HEK293 (cell line): ENCODE measurements around the gene CREBRF.

ENCODE experiments used
- CTCF ChIA-PET: fragments of 350-600 bp; formaldehyde crosslinking; extraction: SDS; loops from one replicate; lab custom pipeline; 2021; ENCODE audit warnings: antibody characterized with exemption; lab: Yijun Ruan, JAX
- POLR2A ChIA-PET: fragments of 300-600 bp; formaldehyde crosslinking; extraction: SDS; loops from one replicate; lab custom pipeline; 2020; ENCODE audit warnings: antibody characterized with exemption, inconsistent platforms; lab: Yijun Ruan, JAX
- H3K27ac ChIP-seq: fragments of 200-500 bp; sonication (Bioruptor generic); 2 replicates; pipeline ENCODE4 v1.5.1; 2014; ENCODE audit warnings: low read depth, low read length, control low read depth, inconsistent platforms; ENCODE audit errors: extremely low read depth
- H3K36me3 ChIP-seq, 2 experiments: fragments of 200-500 bp in 1 of 2; sonication (Bioruptor generic) in 1 of 2; 1 replicate in 1 of 2; 2 replicates in 1 of 2; pipeline ENCODE4 v1.5.1; 2014 to 2017; ENCODE audit warnings: inconsistent platforms in 2 of 2, low read length in 2 of 2; ENCODE audit not compliant: control insufficient read depth in 2 of 2, insufficient read depth in 1 of 2
- H3K4me1 ChIP-seq: fragments of 200-500 bp; sonication (Bioruptor generic); 2 replicates; pipeline ENCODE4 v1.5.1; 2014; ENCODE audit warnings: mild to moderate bottlenecking, low read length, inconsistent platforms; ENCODE audit not compliant: control insufficient read depth, insufficient read depth
- H3K4me3 ChIP-seq: 2 replicates; pipeline ENCODE4 v1.5.1; 2011; ENCODE audit warnings: low read depth, mild to moderate bottlenecking, control low read depth, low read length, moderate library complexity
- H3K9me3 ChIP-seq: fragments of 200-500 bp; sonication (Bioruptor generic); 2 replicates; pipeline ENCODE4 v1.5.1; 2014; ENCODE audit warnings: low read depth, low read length, inconsistent platforms; ENCODE audit not compliant: control insufficient read depth, insufficient read depth
- HOXD13 ChIP-seq: sonication (generic); formaldehyde crosslinking; IDR thresholded peaks from 2 replicates; pipeline ENCODE4 v1.8.0; 2022; ENCODE audit warnings: missing genetic modification reagents, borderline replicate concordance
- KLF1 ChIP-seq: fragments of 450-650 bp; formaldehyde crosslinking; IDR thresholded peaks from 2 replicates; pipeline ENCODE4 v1.5.1; 2016; ENCODE audit warnings: missing biosample characterization, missing genetic modification characterization
- MZF1 ChIP-seq: fragments of 450-650 bp; formaldehyde crosslinking; IDR thresholded peaks from 2 replicates; pipeline ENCODE4 v1.5.1; 2017; ENCODE audit warnings: missing biosample characterization, missing genetic modification characterization, borderline replicate concordance
- SCRT1 ChIP-seq: fragments of 450-650 bp; formaldehyde crosslinking; IDR thresholded peaks from 2 replicates; pipeline ENCODE4 v1.5.1; 2016; ENCODE audit warnings: missing biosample characterization, missing genetic modification characterization, borderline replicate concordance
- SCRT2 ChIP-seq: fragments of 450-650 bp; formaldehyde crosslinking; IDR thresholded peaks from 2 replicates; pipeline ENCODE4 v1.5.1; 2016; ENCODE audit warnings: missing biosample characterization, missing genetic modification characterization
- ZFP41 ChIP-seq: fragments of 450-650 bp; formaldehyde crosslinking; IDR thresholded peaks from 2 replicates; pipeline ENCODE4 v1.5.1; 2016; ENCODE audit warnings: missing biosample characterization, missing genetic modification characterization, borderline replicate concordance
- ZNF174 ChIP-seq: fragments of 450-650 bp; formaldehyde crosslinking; IDR thresholded peaks from 2 replicates; pipeline ENCODE4 v1.5.0; 2017; ENCODE audit warnings: missing biosample characterization, mild to moderate bottlenecking, missing genetic modification characterization
- ZNF223 ChIP-seq: fragments of 450-650 bp; formaldehyde crosslinking; IDR thresholded peaks from 2 replicates; pipeline ENCODE4 v1.5.1; 2016; ENCODE audit warnings: missing biosample characterization, missing genetic modification characterization
- ZNF23 ChIP-seq: fragments of 450-650 bp; formaldehyde crosslinking; IDR thresholded peaks from 2 replicates; pipeline ENCODE4 v1.5.1; 2016; ENCODE audit warnings: missing biosample characterization, missing genetic modification characterization, borderline replicate concordance
- ZNF404 ChIP-seq: fragments of 450-650 bp; formaldehyde crosslinking; IDR thresholded peaks from 2 replicates; pipeline ENCODE4 v1.5.1; 2017; ENCODE audit warnings: missing biosample characterization, missing genetic modification characterization
- ZNF596 ChIP-seq: fragments of 450-650 bp; IDR thresholded peaks from 2 replicates; pipeline ENCODE4 v1.5.0; 2018; ENCODE audit warnings: missing biosample characterization, mild to moderate bottlenecking, missing genetic modification characterization, moderate library complexity
- ZNF610 ChIP-seq: fragments of 450-650 bp; formaldehyde crosslinking; IDR thresholded peaks from 2 replicates; pipeline ENCODE4 v1.5.1; 2016; ENCODE audit warnings: missing biosample characterization, missing genetic modification characterization, borderline replicate concordance
- ZNF747 ChIP-seq: fragments of 450-650 bp; formaldehyde crosslinking; IDR thresholded peaks from 2 replicates; pipeline ENCODE4 v1.5.1; 2016; ENCODE audit warnings: missing biosample characterization, missing genetic modification characterization
- ZNF768 ChIP-seq: fragments of 450-650 bp; formaldehyde crosslinking; IDR thresholded peaks from 2 replicates; pipeline ENCODE4 v1.5.1; 2018; ENCODE audit warnings: missing biosample characterization, mild to moderate bottlenecking, missing genetic modification characterization
- ZNF777 ChIP-seq: fragments of 450-650 bp; formaldehyde crosslinking; IDR thresholded peaks from 2 replicates; pipeline ENCODE4 v1.5.1; 2017; ENCODE audit warnings: missing biosample characterization, missing genetic modification characterization, borderline replicate concordance
- TF ChIP-seq, protein P1 (sequence below): fragments of 450-650 bp; formaldehyde crosslinking; IDR thresholded peaks from 2 replicates; pipeline ENCODE4 v1.5.1; 2016; ENCODE audit warnings: missing biosample characterization, missing genetic modification characterization, borderline replicate concordance
- TF ChIP-seq, protein P2 (sequence below): fragments of 450-650 bp; formaldehyde crosslinking; IDR thresholded peaks from 2 replicates; pipeline ENCODE4 v1.5.1; 2016; ENCODE audit warnings: missing biosample characterization, missing genetic modification characterization
- TF ChIP-seq, protein P3 (sequence below): fragments of 450-650 bp; formaldehyde crosslinking; IDR thresholded peaks from 2 replicates; pipeline ENCODE4 v1.5.1; 2016; ENCODE audit warnings: missing biosample characterization, missing genetic modification characterization, low read depth
- TF ChIP-seq, protein P4 (sequence below): fragments of 450-650 bp; formaldehyde crosslinking; IDR thresholded peaks from 2 replicates; pipeline ENCODE4 v1.5.1; 2016; ENCODE audit warnings: missing biosample characterization, missing genetic modification characterization
- TF ChIP-seq, protein P5 (sequence below): fragments of 450-650 bp; formaldehyde crosslinking; IDR thresholded peaks from 2 replicates; pipeline ENCODE4 v1.5.1; 2016; ENCODE audit warnings: missing biosample characterization, missing genetic modification characterization, borderline replicate concordance

CREBRF gene

DNA sequence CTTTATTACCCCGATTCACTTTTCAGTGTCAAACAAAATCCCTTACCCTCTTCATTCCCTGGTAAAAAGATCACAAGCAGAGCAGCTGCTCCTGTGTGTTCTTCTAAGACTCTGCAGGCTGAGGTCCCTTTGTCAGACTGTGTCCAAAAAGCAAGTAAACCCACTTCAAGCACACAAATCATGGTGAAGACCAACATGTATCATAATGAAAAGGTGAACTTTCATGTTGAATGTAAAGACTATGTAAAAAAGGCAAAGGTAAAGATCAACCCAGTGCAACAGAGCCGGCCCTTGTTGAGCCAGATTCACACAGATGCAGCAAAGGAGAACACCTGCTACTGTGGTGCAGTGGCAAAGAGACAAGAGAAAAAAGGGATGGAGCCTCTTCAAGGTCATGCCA is 34.5 kb downstream of the CREBRF start (continued):
- TF ChIP-seq HOXD13: no peak

DNA sequence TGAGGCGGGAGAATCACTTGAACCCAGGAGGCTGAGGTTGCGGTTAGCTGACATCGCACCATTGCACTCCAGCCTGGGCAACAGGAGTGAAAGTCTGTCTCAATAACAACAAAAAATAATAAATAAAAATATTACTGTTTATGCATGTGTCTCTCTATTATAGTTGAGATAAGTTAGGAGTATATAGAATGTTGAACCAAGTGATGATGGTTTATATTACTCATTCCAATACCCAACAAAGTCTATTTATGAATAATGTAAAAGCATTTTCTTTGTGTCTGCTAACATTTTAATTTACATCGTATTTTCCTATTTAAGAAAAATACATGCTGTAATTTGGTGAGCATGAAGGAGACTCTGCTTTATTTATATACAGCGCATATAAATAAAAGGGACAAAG is 35.8 kb downstream of the CREBRF start:
- H3K27ac ChIP-seq: no peak overlapping the region
- TF ChIP-seq ZNF768 (tag by site-specific recombination) (no peak), ZFP41 (tag by site-specific recombination) (no peak), ZNF23 (no peak), ZNF174 (no peak), KLF1 (tag by site-specific recombination) (no peak), SCRT1 (no peak), ZNF404 (tag by site-specific recombination) (no peak), MZF1 (tag by site-specific recombination) (no peak), ZNF596 (tag by site-specific recombination) (no peak), ZNF747 (no peak), SCRT2 (tag by site-specific recombination) (no peak)
- TF ChIP-seq, protein P1, sequence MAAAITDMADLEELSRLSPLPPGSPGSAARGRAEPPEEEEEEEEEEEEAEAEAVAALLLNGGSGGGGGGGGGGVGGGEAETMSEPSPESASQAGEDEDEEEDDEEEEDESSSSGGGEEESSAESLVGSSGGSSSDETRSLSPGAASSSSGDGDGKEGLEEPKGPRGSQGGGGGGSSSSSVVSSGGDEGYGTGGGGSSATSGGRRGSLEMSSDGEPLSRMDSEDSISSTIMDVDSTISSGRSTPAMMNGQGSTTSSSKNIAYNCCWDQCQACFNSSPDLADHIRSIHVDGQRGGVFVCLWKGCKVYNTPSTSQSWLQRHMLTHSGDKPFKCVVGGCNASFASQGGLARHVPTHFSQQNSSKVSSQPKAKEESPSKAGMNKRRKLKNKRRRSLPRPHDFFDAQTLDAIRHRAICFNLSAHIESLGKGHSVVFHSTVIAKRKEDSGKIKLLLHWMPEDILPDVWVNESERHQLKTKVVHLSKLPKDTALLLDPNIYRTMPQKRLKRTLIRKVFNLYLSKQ (tag by site-specific recombination): no peak
- H3K4me1 ChIP-seq: peaks cover 12% of the 10 kb centered on the region
- CTCF ChIA-PET: interaction anchor here (0.6 kb wide), 1 partner anchor 11 kb away, joined by 3 read pairs; no protein-coding TSS in a partner anchor
- H3K4me3 ChIP-seq: no peak overlapping the region
- POLR2A ChIA-PET: no interaction called here
- no peaks in the 10 kb centered on the region for H3K9me3 ChIP-seq
- peaks cover 0 to 12% of the 10 kb centered on the region in 2 experiments; a peak in 2 of 3 replicates for H3K36me3 ChIP-seq

DNA sequence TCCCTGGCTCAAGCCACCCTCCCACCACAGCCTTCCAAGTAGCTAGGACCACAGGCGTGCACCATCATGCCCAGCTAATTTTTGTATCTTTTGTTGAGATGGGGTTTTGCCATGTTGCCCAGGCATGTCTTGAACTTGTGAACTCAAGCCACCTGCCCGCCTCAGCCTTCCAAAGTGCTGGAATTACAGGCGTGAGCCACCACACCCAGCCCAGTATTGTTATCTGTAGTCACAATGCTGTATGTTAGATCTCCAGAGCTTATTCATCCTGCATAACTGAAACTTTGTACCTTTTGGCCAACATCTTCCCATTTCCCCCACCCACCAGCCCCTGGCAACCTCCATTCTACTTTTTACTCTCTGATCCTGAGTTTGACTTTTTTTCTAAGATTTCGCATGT is 37.5 kb downstream of the CREBRF start:
- ChIA-PET CTCF (no interaction called here), POLR2A (no interaction called here)
- TF ChIP-seq, protein P2, sequence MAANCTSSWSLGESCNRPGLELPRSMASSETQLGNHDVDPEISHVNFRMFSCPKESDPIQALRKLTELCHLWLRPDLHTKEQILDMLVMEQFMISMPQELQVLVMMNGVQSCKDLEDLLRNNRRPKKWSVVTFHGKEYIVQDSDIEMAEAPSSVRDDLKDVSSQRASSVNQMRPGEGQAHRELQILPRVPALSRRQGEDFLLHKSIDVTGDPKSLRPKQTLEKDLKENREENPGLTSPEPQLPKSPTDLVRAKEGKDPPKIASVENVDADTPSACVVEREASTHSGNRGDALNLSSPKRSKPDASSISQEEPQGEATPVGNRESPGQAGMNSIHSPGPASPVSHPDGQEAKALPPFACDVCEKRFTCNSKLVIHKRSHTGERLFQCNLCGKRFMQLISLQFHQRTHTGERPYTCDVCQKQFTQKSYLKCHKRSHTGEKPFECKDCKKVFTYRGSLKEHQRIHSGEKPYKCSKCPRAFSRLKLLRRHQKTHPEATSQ (tag by site-specific recombination): no peak
- no peak for TF ChIP-seq ZNF223
- TF ChIP-seq, protein P3, sequence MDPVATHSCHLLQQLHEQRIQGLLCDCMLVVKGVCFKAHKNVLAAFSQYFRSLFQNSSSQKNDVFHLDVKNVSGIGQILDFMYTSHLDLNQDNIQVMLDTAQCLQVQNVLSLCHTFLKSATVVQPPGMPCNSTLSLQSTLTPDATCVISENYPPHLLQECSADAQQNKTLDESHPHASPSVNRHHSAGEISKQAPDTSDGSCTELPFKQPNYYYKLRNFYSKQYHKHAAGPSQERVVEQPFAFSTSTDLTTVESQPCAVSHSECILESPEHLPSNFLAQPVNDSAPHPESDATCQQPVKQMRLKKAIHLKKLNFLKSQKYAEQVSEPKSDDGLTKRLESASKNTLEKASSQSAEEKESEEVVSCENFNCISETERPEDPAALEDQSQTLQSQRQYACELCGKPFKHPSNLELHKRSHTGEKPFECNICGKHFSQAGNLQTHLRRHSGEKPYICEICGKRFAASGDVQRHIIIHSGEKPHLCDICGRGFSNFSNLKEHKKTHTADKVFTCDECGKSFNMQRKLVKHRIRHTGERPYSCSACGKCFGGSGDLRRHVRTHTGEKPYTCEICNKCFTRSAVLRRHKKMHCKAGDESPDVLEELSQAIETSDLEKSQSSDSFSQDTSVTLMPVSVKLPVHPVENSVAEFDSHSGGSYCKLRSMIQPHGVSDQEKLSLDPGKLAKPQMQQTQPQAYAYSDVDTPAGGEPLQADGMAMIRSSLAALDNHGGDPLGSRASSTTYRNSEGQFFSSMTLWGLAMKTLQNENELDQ (tag by site-specific recombination): no peak
- TF ChIP-seq, protein P4, sequence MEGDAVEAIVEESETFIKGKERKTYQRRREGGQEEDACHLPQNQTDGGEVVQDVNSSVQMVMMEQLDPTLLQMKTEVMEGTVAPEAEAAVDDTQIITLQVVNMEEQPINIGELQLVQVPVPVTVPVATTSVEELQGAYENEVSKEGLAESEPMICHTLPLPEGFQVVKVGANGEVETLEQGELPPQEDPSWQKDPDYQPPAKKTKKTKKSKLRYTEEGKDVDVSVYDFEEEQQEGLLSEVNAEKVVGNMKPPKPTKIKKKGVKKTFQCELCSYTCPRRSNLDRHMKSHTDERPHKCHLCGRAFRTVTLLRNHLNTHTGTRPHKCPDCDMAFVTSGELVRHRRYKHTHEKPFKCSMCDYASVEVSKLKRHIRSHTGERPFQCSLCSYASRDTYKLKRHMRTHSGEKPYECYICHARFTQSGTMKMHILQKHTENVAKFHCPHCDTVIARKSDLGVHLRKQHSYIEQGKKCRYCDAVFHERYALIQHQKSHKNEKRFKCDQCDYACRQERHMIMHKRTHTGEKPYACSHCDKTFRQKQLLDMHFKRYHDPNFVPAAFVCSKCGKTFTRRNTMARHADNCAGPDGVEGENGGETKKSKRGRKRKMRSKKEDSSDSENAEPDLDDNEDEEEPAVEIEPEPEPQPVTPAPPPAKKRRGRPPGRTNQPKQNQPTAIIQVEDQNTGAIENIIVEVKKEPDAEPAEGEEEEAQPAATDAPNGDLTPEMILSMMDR (tag by site-specific recombination): no peak
- no peak for TF ChIP-seq ZNF777 (tag by site-specific recombination)
- no peak for TF ChIP-seq ZNF610 (tag by site-specific recombination)
- no peak for TF ChIP-seq SCRT2 (tag by site-specific recombination)
- TF ChIP-seq MZF1 (tag by site-specific recombination): no peak
- TF ChIP-seq, protein P5, sequence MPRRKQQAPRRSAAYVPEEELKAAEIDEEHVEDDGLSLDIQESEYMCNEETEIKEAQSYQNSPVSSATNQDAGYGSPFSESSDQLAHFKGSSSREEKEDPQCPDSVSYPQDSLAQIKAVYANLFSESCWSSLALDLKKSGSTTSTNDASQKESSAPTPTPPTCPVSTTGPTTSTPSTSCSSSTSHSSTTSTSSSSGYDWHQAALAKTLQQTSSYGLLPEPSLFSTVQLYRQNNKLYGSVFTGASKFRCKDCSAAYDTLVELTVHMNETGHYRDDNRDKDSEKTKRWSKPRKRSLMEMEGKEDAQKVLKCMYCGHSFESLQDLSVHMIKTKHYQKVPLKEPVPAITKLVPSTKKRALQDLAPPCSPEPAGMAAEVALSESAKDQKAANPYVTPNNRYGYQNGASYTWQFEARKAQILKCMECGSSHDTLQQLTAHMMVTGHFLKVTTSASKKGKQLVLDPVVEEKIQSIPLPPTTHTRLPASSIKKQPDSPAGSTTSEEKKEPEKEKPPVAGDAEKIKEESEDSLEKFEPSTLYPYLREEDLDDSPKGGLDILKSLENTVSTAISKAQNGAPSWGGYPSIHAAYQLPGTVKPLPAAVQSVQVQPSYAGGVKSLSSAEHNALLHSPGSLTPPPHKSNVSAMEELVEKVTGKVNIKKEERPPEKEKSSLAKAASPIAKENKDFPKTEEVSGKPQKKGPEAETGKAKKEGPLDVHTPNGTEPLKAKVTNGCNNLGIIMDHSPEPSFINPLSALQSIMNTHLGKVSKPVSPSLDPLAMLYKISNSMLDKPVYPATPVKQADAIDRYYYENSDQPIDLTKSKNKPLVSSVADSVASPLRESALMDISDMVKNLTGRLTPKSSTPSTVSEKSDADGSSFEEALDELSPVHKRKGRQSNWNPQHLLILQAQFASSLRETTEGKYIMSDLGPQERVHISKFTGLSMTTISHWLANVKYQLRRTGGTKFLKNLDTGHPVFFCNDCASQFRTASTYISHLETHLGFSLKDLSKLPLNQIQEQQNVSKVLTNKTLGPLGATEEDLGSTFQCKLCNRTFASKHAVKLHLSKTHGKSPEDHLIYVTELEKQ (tag by site-specific recombination): no peak
- peaks cover 0 to 12% of the 10 kb centered on the region in 2 experiments; a peak in 2 of 3 replicates for H3K36me3 ChIP-seq
- H3K4me1 ChIP-seq: peaks cover 12% of the 10 kb centered on the region
- no peaks in the 10 kb centered on the region for H3K9me3 ChIP-seq
- H3K4me3 ChIP-seq: no peak overlapping the region
- H3K27ac ChIP-seq: no peak overlapping the region; the same call in 1 of the 2 replicates
